C4-2B (cell line): ENCODE data around the gene RHBDF2.
"Not testable (repeated sequence)": the region's sequence is repeated elsewhere in the genome, so short reads cannot be mapped to it uniquely, and the experiment has no call there.

Source experiments
- H3K27ac ChIP-seq: fragments of 450-650 bp; 2 replicates; pipeline ENCODE4 v1.5.1; 2017
- ZFX ChIP-seq: fragments of 450-650 bp; IDR thresholded peaks from 2 replicates; pipeline ENCODE4 v1.6.1; 2017
- TF ChIP-seq, protein P1 (sequence below): fragments of 450-650 bp; conservative IDR thresholded peaks from 2 replicates; pipeline ENCODE4 v1.5.1; 2017; ENCODE audit warnings: mild to moderate bottlenecking

The RHBDF2 gene

GRCh38 chr17:76527430-76528111 lies 26.3 kb upstream of the RHBDF2 start:
- no peak for TF ChIP-seq ZFX
- TF ChIP-seq, protein P1, sequence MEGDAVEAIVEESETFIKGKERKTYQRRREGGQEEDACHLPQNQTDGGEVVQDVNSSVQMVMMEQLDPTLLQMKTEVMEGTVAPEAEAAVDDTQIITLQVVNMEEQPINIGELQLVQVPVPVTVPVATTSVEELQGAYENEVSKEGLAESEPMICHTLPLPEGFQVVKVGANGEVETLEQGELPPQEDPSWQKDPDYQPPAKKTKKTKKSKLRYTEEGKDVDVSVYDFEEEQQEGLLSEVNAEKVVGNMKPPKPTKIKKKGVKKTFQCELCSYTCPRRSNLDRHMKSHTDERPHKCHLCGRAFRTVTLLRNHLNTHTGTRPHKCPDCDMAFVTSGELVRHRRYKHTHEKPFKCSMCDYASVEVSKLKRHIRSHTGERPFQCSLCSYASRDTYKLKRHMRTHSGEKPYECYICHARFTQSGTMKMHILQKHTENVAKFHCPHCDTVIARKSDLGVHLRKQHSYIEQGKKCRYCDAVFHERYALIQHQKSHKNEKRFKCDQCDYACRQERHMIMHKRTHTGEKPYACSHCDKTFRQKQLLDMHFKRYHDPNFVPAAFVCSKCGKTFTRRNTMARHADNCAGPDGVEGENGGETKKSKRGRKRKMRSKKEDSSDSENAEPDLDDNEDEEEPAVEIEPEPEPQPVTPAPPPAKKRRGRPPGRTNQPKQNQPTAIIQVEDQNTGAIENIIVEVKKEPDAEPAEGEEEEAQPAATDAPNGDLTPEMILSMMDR = no peak
- H3K27ac ChIP-seq = no peak overlapping the region

GRCh38 chr17:76527016-76527415 lies 25.8 kb upstream of the RHBDF2 start:
- H3K27ac ChIP-seq = not testable (repeated sequence)

GRCh38 chr17:76525513-76525833 lies 24.2 kb upstream of the RHBDF2 start:
- H3K27ac ChIP-seq = peak overlapping the region; percentile 46

DNA sequence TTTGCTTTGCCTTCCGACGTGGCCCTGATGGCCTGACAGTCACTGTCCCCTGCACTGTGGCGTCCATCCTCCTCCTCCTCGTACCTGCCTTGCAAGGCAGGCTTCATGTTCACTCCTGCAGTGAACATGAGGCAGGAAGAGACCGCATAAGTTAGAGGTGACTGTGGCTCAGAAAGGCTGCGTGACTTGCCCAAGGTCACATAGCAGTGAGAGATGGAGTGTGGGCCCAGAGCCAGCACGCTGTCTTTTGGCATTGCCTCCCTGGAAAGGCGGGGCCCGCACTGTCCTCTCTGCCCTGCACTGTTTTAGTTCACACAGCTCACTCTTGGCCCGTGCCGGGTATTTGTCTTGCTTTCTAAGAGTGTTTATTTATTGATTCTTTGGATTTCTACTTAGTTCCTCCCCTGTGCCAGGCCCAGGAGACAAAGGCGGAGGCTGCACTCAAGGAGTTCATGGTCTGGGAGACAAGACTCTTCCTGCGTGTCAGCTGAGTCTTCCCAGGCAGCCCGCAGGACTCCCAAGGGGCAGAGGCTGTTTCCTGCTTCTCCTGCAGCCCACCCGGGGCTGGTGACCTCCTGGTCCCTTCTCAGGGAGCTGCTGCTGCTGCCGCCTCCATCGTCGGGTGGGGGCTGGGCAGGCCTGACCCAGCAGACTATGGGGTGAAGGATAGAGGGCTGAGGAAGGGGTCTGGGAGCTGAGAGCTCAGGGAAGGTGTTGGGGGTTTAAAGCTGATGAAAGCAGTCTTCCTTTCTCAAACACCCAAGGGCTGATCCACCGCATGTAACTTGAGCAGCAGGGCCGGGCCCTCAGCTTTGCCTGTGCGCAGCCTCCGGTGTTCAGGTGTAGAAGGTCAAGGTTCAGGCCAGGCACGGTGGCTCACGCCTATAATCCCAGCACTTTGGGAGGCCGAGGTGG lies 23.6 kb upstream of the RHBDF2 start:
- TF ChIP-seq, protein P1 = no peak
- TF ChIP-seq ZFX = no peak
- peak overlapping the region; percentile 46 for H3K27ac ChIP-seq

- TF ChIP-seq ZFX = no peak
- TF ChIP-seq, protein P1 = peak; percentile 100
- H3K27ac ChIP-seq = no peak overlapping the region
Observed at GRCh38 chr17:76523084-76524037, 22.1 kb upstream of the RHBDF2 start.

DNA sequence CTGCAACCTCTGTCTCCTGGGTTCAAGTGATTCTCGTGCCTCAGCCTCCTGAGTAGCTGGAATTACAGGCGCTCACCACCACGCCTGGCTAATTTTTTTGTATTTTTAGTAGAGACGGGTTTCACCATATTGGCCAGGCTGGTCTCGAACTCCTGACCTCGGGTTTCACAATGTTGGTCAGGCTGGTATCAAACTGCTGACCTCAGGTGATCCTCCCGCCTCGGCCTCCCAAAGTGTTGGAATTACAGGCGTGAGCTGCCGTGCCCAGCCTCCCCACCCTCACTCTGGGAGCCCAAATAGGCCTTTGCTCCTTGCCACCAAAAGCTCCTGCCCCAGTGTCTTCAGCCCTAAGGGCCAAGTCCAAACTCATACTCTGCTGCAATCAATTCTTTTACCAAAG lies 20.5 kb upstream of the RHBDF2 start:
- H3K27ac ChIP-seq = not testable (repeated sequence)

DNA sequence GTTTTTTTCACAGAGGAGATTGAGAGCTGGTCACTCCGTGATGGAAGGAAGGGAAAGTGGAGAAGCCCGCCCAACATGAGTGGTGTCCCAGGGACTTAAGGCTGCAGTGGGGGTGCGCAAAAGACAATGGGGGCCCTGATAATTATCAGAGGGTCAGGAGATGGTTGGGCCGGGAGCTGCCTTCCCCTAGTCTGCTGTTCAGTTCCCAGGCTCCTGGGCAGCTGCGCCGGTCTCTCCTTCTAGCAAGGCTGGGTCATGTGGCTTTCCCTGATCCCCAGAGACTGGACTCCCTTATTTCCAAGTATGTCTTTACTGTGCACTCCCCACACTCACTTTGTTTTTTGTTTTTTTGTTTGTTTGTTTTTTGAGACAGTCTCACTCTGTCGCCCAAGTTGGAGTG lies 20.0 kb upstream of the RHBDF2 start:
- no peak overlapping the region for H3K27ac ChIP-seq
- TF ChIP-seq ZFX = no peak
- TF ChIP-seq, protein P1 = no peak

DNA sequence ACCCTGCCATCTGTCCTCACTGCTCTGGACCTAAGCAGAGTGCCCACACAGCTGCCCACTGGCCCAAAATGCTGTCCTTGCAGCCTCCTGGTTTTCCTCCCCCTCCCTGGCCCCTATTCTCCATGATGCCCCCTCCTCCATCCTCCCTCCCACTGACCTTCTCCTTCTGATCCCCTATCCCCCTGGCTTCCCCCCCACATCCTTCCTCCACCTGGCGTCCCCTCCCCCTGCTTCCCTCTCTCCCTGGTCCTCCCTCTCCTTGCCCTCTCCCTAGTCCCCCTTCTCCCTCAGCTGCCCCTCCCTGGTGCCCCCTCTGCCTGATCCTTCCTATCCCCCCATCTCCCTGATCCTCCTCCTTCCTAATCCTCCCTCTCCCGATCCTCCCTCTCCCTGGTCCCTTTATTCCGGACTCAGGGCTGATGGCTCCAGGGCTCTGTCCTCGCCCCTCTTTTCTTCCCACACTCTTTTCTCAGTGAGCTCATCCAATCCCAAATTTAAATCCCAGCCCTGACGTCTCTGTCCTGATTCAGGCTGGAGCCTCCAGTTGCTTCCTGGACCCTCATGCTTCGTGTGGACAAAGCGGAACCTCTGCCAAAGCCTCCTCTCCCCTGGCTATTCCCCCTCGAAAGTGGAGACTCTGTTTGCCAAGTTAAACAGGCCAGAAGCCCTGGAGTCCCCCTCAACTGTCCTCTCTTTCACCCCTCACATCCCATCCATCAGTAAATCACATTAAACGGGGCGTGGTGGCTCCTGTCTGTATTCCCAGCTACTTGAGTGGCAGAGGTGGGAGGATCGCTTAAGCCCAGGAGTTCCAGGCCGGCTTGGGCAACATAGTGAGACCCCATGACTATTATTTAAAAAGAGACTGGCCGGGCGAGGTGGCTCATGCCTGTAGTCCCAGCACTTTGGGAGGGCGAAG lies 18.1 kb upstream of the RHBDF2 start:
- TF ChIP-seq ZFX = no peak
- TF ChIP-seq, protein P1 = no peak
- no peak overlapping the region for H3K27ac ChIP-seq
